Liver (tissue), 9 donors: Measurements from ENCODE around the gene ATP2A3. TPM values are rescaled to one million over a fixed set of nuclear protein-coding genes. Genes with fewer than 3 reads are reported as not detected.

Experiments used
- DNase-seq: peaks from one replicate; pipeline ENCODE4 v3.0.0-alpha.2; 2017; ENCODE audit warnings: low spot score
- H3K27ac ChIP-seq, 2 donors: one replicate each; pipeline ENCODE4 v1.7.0; 2013; ENCODE audit warnings: inconsistent platforms in 2 of 2, low read length in 2 of 2, control low read depth in 1 of 2, low read depth in 1 of 2, mild to moderate bottlenecking in 1 of 2
- H3K27me3 ChIP-seq, 4 donors: one replicate each; pipeline versions ENCODE4 v1.6.1 to v1.7.0; 2013; ENCODE audit warnings: low read length in 3 of 4, inconsistent platforms in 1 of 4, mild to moderate bottlenecking in 1 of 4, moderate library complexity in 1 of 4; ENCODE audit not compliant: control insufficient read depth in 4 of 4, insufficient read depth in 4 of 4
- H3K36me3 ChIP-seq, 4 donors: one replicate each; pipeline versions ENCODE4 v1.6.1 to v1.7.0; 2013; ENCODE audit warnings: low read length in 3 of 4, mild to moderate bottlenecking in 3 of 4, low read depth in 1 of 4, moderate library complexity in 1 of 4; ENCODE audit not compliant: control insufficient read depth in 4 of 4, insufficient read depth in 3 of 4
- H3K4me1 ChIP-seq, 4 donors: one replicate each; pipeline versions ENCODE4 v1.6.1 to v1.7.0; 2013; ENCODE audit warnings: low read length in 3 of 4, mild to moderate bottlenecking in 3 of 4, moderate library complexity in 1 of 4; ENCODE audit not compliant: control insufficient read depth in 4 of 4, insufficient read depth in 4 of 4
- H3K4me3 ChIP-seq, 3 donors: one replicate each; pipeline versions ENCODE4 v1.6.1 to v1.7.0; 2013; ENCODE audit warnings: low read length in 3 of 3, control low read depth in 1 of 3, low read depth in 1 of 3, mild to moderate bottlenecking in 1 of 3
- H3K9ac ChIP-seq, 2 donors: one replicate each; pipeline ENCODE4 v1.7.0; 2013; ENCODE audit warnings: low read length in 2 of 2, mild to moderate bottlenecking in 2 of 2, moderate library complexity in 2 of 2, control low read depth in 1 of 2, low read depth in 1 of 2
- H3K9me3 ChIP-seq, 4 donors: one replicate each; pipeline versions ENCODE4 v1.6.1 to v1.7.0; 2013; ENCODE audit warnings: low read length in 3 of 4; ENCODE audit not compliant: control insufficient read depth in 4 of 4
- EGR1 ChIP-seq, 2 donors: IDR thresholded peaks; 2 replicates each; pipeline ENCODE4 v1.6.1; 2016 to 2018; ENCODE audit warnings: antibody characterized with exemption in 2 of 2, low read depth in 2 of 2
- FOXA1 ChIP-seq: IDR thresholded peaks from 2 replicates; pipeline ENCODE4 v1.6.1; 2016; ENCODE audit warnings: antibody characterized with exemption
- FOXA2 ChIP-seq: IDR thresholded peaks from 2 replicates; pipeline ENCODE4 v1.6.1; 2016; ENCODE audit warnings: antibody characterized with exemption
- GABPA ChIP-seq, 2 donors: IDR thresholded peaks in 1 of 2; conservative IDR thresholded peaks in 1 of 2; 2 replicates each; pipeline ENCODE4 v1.6.1; 2016; ENCODE audit warnings: antibody characterized with exemption in 2 of 2, mild to moderate bottlenecking in 1 of 2, moderate library complexity in 1 of 2
- HNF4A ChIP-seq, 2 donors: conservative IDR thresholded peaks; 2 replicates each; pipeline ENCODE4 v1.6.1; 2016; ENCODE audit warnings: antibody characterized with exemption in 2 of 2, mild to moderate bottlenecking in 2 of 2
- HNF4G ChIP-seq: IDR thresholded peaks from 2 replicates; pipeline ENCODE4 v1.6.1; 2016; ENCODE audit warnings: antibody characterized with exemption
- JUND ChIP-seq, 2 donors: IDR thresholded peaks; 2 replicates each; pipeline ENCODE4 v1.6.1; 2016; ENCODE audit warnings: antibody characterized with exemption in 2 of 2
- RAD21 ChIP-seq, 2 donors: IDR thresholded peaks; 2 replicates each; pipeline ENCODE4 v1.6.1; 2016; ENCODE audit warnings: antibody characterized with exemption in 2 of 2, mild to moderate bottlenecking in 2 of 2
- RXRA ChIP-seq, 2 donors: IDR thresholded peaks; 2 replicates each; pipeline ENCODE4 v1.6.1; 2017 to 2018; ENCODE audit warnings: antibody characterized with exemption in 2 of 2, mild to moderate bottlenecking in 1 of 2
- SP1 ChIP-seq: IDR thresholded peaks from 2 replicates; pipeline ENCODE4 v1.6.1; 2018; ENCODE audit warnings: antibody characterized with exemption, mild to moderate bottlenecking
- TAF1 ChIP-seq: conservative IDR thresholded peaks from 2 replicates; pipeline ENCODE4 v1.6.1; 2016; ENCODE audit warnings: antibody characterized with exemption, mild to moderate bottlenecking
- YY1 ChIP-seq: IDR thresholded peaks from 2 replicates; pipeline ENCODE4 v1.6.1; 2016; ENCODE audit warnings: antibody characterized with exemption, mild to moderate bottlenecking
- WGBS: extraction: QIAGEN DNeasy Blood & Tissue Kit; methylation state at CpG from one replicate; pipeline ENCODE4 v1.1.7; 2013; 5-methylcytosine and 5-hydroxymethylcytosine counted together
- polyA plus RNA-seq, 2 donors: library from polyadenylated mRNA; stranded (reverse) in 1 of 2; unstranded in 1 of 2; fragments of 200-250 nt in 1 of 2; fragments of >200 nt in 1 of 2; fragmentation: Nextera tagmentation in 1 of 2; extraction: Ambion mirVana in 1 of 2; gene quantifications; one replicate each; pipeline versions ENCODE4 v1.2.1 to v1.2.3, GENCODE V29; 2013 to 2015
- total RNA-seq, 2 donors: library from RNA; depleted of rRNA; stranded (reverse); fragments of >200 nt; gene quantifications; one replicate each; pipeline ENCODE4 v1.2.3, GENCODE V29; 2014
- TF ChIP-seq, protein P1 (sequence below): IDR thresholded peaks from 2 replicates; pipeline ENCODE4 v1.6.1; 2016; ENCODE audit warnings: antibody characterized with exemption, mild to moderate bottlenecking
- TF ChIP-seq, protein P2 (sequence below): IDR thresholded peaks from 2 replicates; pipeline ENCODE4 v1.6.1; 2016; ENCODE audit warnings: antibody characterized with exemption
- TF ChIP-seq, protein P3 (sequence below): IDR thresholded peaks from 2 replicates; pipeline ENCODE4 v1.6.1; 2016; ENCODE audit warnings: antibody characterized with exemption
- TF ChIP-seq, protein P4 (sequence below): IDR thresholded peaks from 2 replicates; pipeline ENCODE4 v1.6.1; 2016; ENCODE audit warnings: antibody characterized with exemption
- TF ChIP-seq, protein P5 (sequence below): fragments of 150-350 bp; IDR thresholded peaks from 2 replicates; pipeline ENCODE4 v1.5.1; 2017; ENCODE audit warnings: improper control_type of control experiment, low read depth, low read length; ENCODE audit not compliant: missing input control
- donor health status: healthy.
- donor health status: healthy.
- donor health status: healthy.
- donor health status: healthy.
- donor health status: healthy.

Gene ATP2A3
- total and polyA plus RNA-seq, 4 donors, result 1.4 to 17.1 (median 3.2) TPM

DNA sequence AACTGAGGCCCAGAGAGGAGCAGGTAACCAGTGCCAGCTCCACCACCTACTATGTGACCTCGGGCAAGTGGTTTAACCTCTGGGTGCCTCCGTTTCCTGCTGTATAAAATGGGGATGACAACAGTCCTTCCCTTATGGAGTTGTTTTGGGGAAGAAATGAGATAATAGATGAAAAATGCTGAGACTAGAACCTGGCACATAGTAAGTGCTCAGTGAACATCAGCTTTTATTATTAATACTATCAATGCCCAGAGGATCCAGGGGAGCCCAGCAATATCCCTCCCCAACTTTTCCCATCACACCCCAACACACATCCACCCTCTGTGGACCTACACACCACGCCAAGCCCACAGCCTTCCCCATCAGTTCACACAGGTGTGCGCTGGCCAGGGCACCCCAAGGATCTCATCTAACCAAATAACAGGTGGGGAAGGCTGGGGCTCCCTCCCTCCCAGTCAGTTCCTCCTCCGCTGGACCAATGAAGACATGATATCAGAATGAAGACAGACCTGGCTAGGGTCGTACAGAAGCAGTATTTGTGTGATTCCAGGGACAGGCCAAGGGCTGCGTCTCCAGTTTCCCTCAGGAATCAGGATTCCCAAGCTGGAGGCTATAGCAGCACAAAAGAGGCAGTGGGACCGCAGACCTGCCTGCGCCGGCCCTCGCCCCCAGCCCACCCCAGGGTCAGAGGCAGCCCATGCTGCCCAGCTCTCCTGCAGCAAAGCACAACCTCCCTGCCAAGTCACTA is 1.8 kb downstream of the ATP2A3 start:
- Histone ChIP-seq H3K27ac (no peak overlapping the region), H3K4me3 (no peak overlapping the region), H3K36me3 (no peaks in the 10 kb centered on the region), H3K27me3 (peaks cover 0 to 2% (median under 1%) of the 10 kb centered on the region in 4 donors), H3K4me1 (peaks cover 3 to 24% (median 10%) of the 10 kb centered on the region in 4 donors), H3K9me3 (no peaks in the 10 kb centered on the region), H3K9ac (no peak overlapping the region)
- no peak for TF ChIP-seq FOXA2
- TF ChIP-seq TAF1, result no peak
- TF ChIP-seq, protein P1, sequence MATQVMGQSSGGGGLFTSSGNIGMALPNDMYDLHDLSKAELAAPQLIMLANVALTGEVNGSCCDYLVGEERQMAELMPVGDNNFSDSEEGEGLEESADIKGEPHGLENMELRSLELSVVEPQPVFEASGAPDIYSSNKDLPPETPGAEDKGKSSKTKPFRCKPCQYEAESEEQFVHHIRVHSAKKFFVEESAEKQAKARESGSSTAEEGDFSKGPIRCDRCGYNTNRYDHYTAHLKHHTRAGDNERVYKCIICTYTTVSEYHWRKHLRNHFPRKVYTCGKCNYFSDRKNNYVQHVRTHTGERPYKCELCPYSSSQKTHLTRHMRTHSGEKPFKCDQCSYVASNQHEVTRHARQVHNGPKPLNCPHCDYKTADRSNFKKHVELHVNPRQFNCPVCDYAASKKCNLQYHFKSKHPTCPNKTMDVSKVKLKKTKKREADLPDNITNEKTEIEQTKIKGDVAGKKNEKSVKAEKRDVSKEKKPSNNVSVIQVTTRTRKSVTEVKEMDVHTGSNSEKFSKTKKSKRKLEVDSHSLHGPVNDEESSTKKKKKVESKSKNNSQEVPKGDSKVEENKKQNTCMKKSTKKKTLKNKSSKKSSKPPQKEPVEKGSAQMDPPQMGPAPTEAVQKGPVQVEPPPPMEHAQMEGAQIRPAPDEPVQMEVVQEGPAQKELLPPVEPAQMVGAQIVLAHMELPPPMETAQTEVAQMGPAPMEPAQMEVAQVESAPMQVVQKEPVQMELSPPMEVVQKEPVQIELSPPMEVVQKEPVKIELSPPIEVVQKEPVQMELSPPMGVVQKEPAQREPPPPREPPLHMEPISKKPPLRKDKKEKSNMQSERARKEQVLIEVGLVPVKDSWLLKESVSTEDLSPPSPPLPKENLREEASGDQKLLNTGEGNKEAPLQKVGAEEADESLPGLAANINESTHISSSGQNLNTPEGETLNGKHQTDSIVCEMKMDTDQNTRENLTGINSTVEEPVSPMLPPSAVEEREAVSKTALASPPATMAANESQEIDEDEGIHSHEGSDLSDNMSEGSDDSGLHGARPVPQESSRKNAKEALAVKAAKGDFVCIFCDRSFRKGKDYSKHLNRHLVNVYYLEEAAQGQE, result no peak
- TF ChIP-seq HNF4A (conservative IDR thresholded peaks at IDR 0.05), result no peak
- no peak for TF ChIP-seq FOXA1
- no peak for TF ChIP-seq JUND (IDR thresholded peaks at IDR 0.05)
- no peak for TF ChIP-seq HNF4G
- TF ChIP-seq, protein P2, sequence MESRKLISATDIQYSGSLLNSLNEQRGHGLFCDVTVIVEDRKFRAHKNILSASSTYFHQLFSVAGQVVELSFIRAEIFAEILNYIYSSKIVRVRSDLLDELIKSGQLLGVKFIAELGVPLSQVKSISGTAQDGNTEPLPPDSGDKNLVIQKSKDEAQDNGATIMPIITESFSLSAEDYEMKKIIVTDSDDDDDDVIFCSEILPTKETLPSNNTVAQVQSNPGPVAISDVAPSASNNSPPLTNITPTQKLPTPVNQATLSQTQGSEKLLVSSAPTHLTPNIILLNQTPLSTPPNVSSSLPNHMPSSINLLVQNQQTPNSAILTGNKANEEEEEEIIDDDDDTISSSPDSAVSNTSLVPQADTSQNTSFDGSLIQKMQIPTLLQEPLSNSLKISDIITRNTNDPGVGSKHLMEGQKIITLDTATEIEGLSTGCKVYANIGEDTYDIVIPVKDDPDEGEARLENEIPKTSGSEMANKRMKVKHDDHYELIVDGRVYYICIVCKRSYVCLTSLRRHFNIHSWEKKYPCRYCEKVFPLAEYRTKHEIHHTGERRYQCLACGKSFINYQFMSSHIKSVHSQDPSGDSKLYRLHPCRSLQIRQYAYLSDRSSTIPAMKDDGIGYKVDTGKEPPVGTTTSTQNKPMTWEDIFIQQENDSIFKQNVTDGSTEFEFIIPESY, result no peak
- no peak for TF ChIP-seq GABPA (IDR thresholded peaks at IDR 0.05 in 1 of 2, conservative IDR thresholded peaks at IDR 0.05 in 1 of 2)
- TF ChIP-seq, protein P3, sequence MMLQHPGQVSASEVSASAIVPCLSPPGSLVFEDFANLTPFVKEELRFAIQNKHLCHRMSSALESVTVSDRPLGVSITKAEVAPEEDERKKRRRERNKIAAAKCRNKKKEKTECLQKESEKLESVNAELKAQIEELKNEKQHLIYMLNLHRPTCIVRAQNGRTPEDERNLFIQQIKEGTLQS, result no peak
- TF ChIP-seq RAD21 (IDR thresholded peaks at IDR 0.05), result no peak
- no peak for TF ChIP-seq SP1
- TF ChIP-seq EGR1 (IDR thresholded peaks at IDR 0.05; ENCODE audit: low read depth in 2 of 2), result no peak
- TF ChIP-seq RXRA (IDR thresholded peaks at IDR 0.05), result no peak
- TF ChIP-seq, protein P4, sequence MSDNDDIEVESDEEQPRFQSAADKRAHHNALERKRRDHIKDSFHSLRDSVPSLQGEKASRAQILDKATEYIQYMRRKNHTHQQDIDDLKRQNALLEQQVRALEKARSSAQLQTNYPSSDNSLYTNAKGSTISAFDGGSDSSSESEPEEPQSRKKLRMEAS, result no peak
- 62% methylated on average over 11 of the region's 11 CpGs for WGBS
- DNase-seq, result no peak

DNA sequence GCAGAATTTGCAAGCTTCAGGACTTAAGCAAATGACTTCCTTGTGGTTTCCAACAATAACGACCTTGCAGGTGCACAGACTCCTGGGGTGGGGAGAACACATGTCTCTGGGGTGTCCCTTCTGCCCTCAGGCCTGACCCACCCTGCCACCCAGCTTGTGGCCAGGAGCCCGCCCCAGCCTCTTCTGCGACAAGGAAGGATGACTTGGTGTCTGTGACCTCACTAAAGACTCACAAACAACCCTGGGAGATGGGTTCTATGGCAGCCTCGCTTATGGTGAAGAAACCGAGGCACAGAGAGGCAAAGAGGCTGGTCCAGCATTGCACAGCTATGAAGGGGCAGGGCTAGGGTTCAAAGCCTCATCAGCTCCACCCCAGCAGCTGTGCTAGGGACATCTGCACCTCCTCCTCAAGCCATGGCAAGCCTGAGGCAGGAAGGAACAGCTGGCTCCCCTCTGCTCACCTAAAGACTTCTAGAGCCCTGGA is 2.6 kb downstream of the ATP2A3 start:
- Histone ChIP-seq H3K4me3 (no peak overlapping the region), H3K27me3 (peaks cover 0 to 2% (median under 1%) of the 10 kb centered on the region in 4 donors), H3K4me1 (peaks cover 2 to 19% (median 6%) of the 10 kb centered on the region in 4 donors), H3K9me3 (no peaks in the 10 kb centered on the region), H3K36me3 (no peaks in the 10 kb centered on the region), H3K9ac (no peak overlapping the region), H3K27ac (no peak overlapping the region)
- no peak for DNase-seq
- no peak for TF ChIP-seq EGR1 (IDR thresholded peaks at IDR 0.05; ENCODE audit: low read depth in 2 of 2)
- TF ChIP-seq, protein P5, sequence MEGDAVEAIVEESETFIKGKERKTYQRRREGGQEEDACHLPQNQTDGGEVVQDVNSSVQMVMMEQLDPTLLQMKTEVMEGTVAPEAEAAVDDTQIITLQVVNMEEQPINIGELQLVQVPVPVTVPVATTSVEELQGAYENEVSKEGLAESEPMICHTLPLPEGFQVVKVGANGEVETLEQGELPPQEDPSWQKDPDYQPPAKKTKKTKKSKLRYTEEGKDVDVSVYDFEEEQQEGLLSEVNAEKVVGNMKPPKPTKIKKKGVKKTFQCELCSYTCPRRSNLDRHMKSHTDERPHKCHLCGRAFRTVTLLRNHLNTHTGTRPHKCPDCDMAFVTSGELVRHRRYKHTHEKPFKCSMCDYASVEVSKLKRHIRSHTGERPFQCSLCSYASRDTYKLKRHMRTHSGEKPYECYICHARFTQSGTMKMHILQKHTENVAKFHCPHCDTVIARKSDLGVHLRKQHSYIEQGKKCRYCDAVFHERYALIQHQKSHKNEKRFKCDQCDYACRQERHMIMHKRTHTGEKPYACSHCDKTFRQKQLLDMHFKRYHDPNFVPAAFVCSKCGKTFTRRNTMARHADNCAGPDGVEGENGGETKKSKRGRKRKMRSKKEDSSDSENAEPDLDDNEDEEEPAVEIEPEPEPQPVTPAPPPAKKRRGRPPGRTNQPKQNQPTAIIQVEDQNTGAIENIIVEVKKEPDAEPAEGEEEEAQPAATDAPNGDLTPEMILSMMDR, result no peak
- TF ChIP-seq FOXA2, result no peak
- TF ChIP-seq RXRA (IDR thresholded peaks at IDR 0.05), result no peak
- no peak for TF ChIP-seq GABPA (IDR thresholded peaks at IDR 0.05 in 1 of 2, conservative IDR thresholded peaks at IDR 0.05 in 1 of 2)
- no peak for TF ChIP-seq JUND (IDR thresholded peaks at IDR 0.05)
- TF ChIP-seq TAF1, result no peak
- no peak for TF ChIP-seq RAD21 (IDR thresholded peaks at IDR 0.05)
- TF ChIP-seq, protein P3, result no peak
- TF ChIP-seq, protein P2, result no peak
- TF ChIP-seq YY1, result no peak
- TF ChIP-seq FOXA1, result no peak
- WGBS, result 52% methylated on average over 5 of the region's 5 CpGs
